OCI-LY7 (cell line): ENCODE measurements around the gene RBM33. TPM values are rescaled to one million over a fixed set of nuclear protein-coding genes. Genes with fewer than 3 reads are reported as not detected.

Source experiments
- BruUV-seq: library from RNA; stranded (reverse); fragments of 400-500 nt; replicated peaks from 2 replicates; lab custom pipeline; 2021; lab: Mats Ljungman, UMichigan
- CTCF ChIA-PET: fragments of 300-600 bp; sonication (Branson Sonifier 250); formaldehyde crosslinking; loops from one replicate; lab custom pipeline; 2022; ENCODE audit warnings: antibody characterized with exemption; ENCODE audit not compliant: unreplicated experiment; lab: Charles Lee
- POLR2A ChIA-PET: fragments of 300-600 bp; sonication (Branson Sonifier 250); formaldehyde crosslinking; loops from one replicate; lab custom pipeline; 2022; ENCODE audit warnings: antibody characterized with exemption; lab: Charles Lee
- DNase-seq: peaks from one replicate; pipeline ENCODE4 v3.0.0-alpha.2; 2015; ENCODE audit warnings: low spot score
- H2AFZ ChIP-seq: fragments of 200-600 bp; sonication (generic), shearing (Covaris generic); 2 replicates; pipeline ENCODE4 v1.6.1; 2014; ENCODE audit warnings: mild to moderate bottlenecking, antibody characterized with exemption, low read length, moderate library complexity
- H3K27ac ChIP-seq: fragments of 200-600 bp; sonication (generic); 2 replicates; pipeline ENCODE4 v1.5.1; 2014; ENCODE audit warnings: mixed run types, low read depth, mild to moderate bottlenecking, moderate library complexity, low read length, inconsistent platforms; ENCODE audit not compliant: poor library complexity, severe bottlenecking
- H3K36me3 ChIP-seq: fragments of 200-600 bp; sonication (generic); 2 replicates; pipeline ENCODE4 v1.6.1; 2014; ENCODE audit warnings: mild to moderate bottlenecking, antibody characterized with exemption, low read length, moderate library complexity, mixed read lengths; ENCODE audit not compliant: insufficient read depth
- H3K4me1 ChIP-seq: fragments of 200-600 bp; sonication (generic); 2 replicates; pipeline ENCODE4 v1.5.1; 2014; ENCODE audit warnings: mild to moderate bottlenecking, low read length; ENCODE audit not compliant: insufficient read depth, poor library complexity, severe bottlenecking
- H3K4me2 ChIP-seq: fragments of 200-600 bp; sonication (generic); 2 replicates; pipeline ENCODE4 v1.6.1; 2014; ENCODE audit warnings: mild to moderate bottlenecking, low read length
- H3K4me3 ChIP-seq: fragments of 200-600 bp; sonication (generic); 2 replicates; pipeline ENCODE4 v1.5.1; 2014; ENCODE audit warnings: mild to moderate bottlenecking, low read depth, low read length; ENCODE audit not compliant: poor library complexity, severe bottlenecking
- H3K79me2 ChIP-seq: fragments of 200-600 bp; sonication (generic); 2 replicates; pipeline ENCODE4 v1.6.1; 2016; ENCODE audit warnings: low read depth, mild to moderate bottlenecking, low read length, moderate library complexity, mixed read lengths; ENCODE audit not compliant: insufficient read depth
- H3K9me2 ChIP-seq: fragments of 200-600 bp; sonication (generic); 2 replicates; pipeline ENCODE4 v1.6.1; 2016; ENCODE audit warnings: mild to moderate bottlenecking, low read length, mixed read lengths; ENCODE audit not compliant: insufficient read depth
- H3K9me3 ChIP-seq: fragments of 200-600 bp; sonication (generic); 2 replicates; pipeline ENCODE4 v1.6.1; 2014; ENCODE audit warnings: mild to moderate bottlenecking, mixed run types, low read length, mixed read lengths
- H4K20me1 ChIP-seq: fragments of 200-600 bp; sonication (generic); 2 replicates; pipeline ENCODE4 v1.6.1; 2014; ENCODE audit warnings: mild to moderate bottlenecking, antibody characterized with exemption, low read length, moderate library complexity, mixed read lengths; ENCODE audit not compliant: insufficient read depth
- CTCF ChIP-seq: fragments of 200-600 bp; sonication (generic); conservative IDR thresholded peaks from 2 replicates; pipeline ENCODE4 v1.5.1; 2014; ENCODE audit warnings: mild to moderate bottlenecking, antibody characterized with exemption, low read length, moderate library complexity, mixed read lengths
- EZH2phosphoT487 ChIP-seq: fragments of 200-600 bp; sonication (generic); IDR thresholded peaks from 2 replicates; pipeline ENCODE4 v1.6.1; 2018; ENCODE audit warnings: low read depth, borderline replicate concordance, mild to moderate bottlenecking, mixed run types, antibody characterized with exemption, low read length, moderate library complexity, mixed read lengths
- intact Hi-C: fragments of 100-400 bp; cut with micrococcal nuclease; formaldehyde crosslinking; loops from one replicate; pipeline ENCODE4 v1.10.0; 2022; ENCODE audit not compliant: unreplicated experiment
- total RNA-seq, 2 experiments: library from RNA; depleted of rRNA in 1 of 2; stranded (reverse); fragments of >200 nt in 1 of 2; shearing (Covaris generic) in 1 of 2; gene quantifications; 2 replicates each; pipeline ENCODE4 v1.2.3, GENCODE V29; 2014 to 2022

Gene RBM33
- total RNA-seq, 2 experiments from 2014 or later: 67.6 to 127 TPM

GRCh38 chr7:155625557-155625956, 18.9 kb upstream of the RBM33 start:
- Histone ChIP-seq H3K79me2 (no peaks in the 10 kb centered on the region), H3K27ac (no peak overlapping the region), H3K4me1 (no peaks in the 10 kb centered on the region), H4K20me1 (no peaks in the 10 kb centered on the region), H3K4me2 (no peak overlapping the region), H3K36me3 (no peaks in the 10 kb centered on the region), H3K9me2 (no peaks in the 10 kb centered on the region), H3K9me3 (peaks cover 10% of the 10 kb centered on the region), H2AFZ (no peak overlapping the region), H3K4me3 (no peak overlapping the region)
- intact Hi-C loops: no loop called here
- no peak for TF ChIP-seq EZH2phosphoT487
- TF ChIP-seq CTCF: no peak
- BruUV-seq: no TSS peak
- ChIA-PET POLR2A (no interaction called here), CTCF (no interaction called here)
- no peak for DNase-seq

GRCh38 chr7:155629171-155629570, 15.3 kb upstream of the RBM33 start:
- no TSS peak for BruUV-seq
- peaks cover 10% of the 10 kb centered on the region for H3K9me3 ChIP-seq
- DNase-seq: no peak
- H4K20me1 ChIP-seq: no peaks in the 10 kb centered on the region
- CTCF ChIA-PET: no interaction called here
- POLR2A ChIA-PET: no interaction called here
- H3K9me2 ChIP-seq: no peaks in the 10 kb centered on the region
- no peaks in the 10 kb centered on the region for H3K79me2 ChIP-seq
- H2AFZ ChIP-seq: no peak overlapping the region
- no peaks in the 10 kb centered on the region for H3K36me3 ChIP-seq
- TF ChIP-seq CTCF (no peak), EZH2phosphoT487 (no peak)
- H3K4me1 ChIP-seq: no peaks in the 10 kb centered on the region
- H3K4me2 ChIP-seq: no peak overlapping the region
- H3K27ac ChIP-seq: no peak overlapping the region
- no peak overlapping the region for H3K4me3 ChIP-seq
- intact Hi-C loops: no loop called here

GRCh38 chr7:155631155-155631554, 13.3 kb upstream of the RBM33 start:
- H3K4me3 ChIP-seq: no peak overlapping the region
- no peaks in the 10 kb centered on the region for H4K20me1 ChIP-seq
- H3K4me1 ChIP-seq: no peaks in the 10 kb centered on the region
- no peaks in the 10 kb centered on the region for H3K79me2 ChIP-seq
- no peak overlapping the region for H3K27ac ChIP-seq
- CTCF ChIA-PET: interaction anchor here (0.6 kb wide), 1 partner anchor 13 kb away, joined by 5 read pairs; no protein-coding TSS in a partner anchor
- H2AFZ ChIP-seq: no peak overlapping the region
- POLR2A ChIA-PET: no interaction called here
- H3K36me3 ChIP-seq: no peaks in the 10 kb centered on the region
- no peak for DNase-seq
- H3K9me3 ChIP-seq: peaks cover 10% of the 10 kb centered on the region
- no TSS peak for BruUV-seq
- TF ChIP-seq EZH2phosphoT487 (no peak), CTCF (peak; percentile 26; the same call in 1 of the 2 replicates)
- intact Hi-C loops: no loop called here
- H3K4me2 ChIP-seq: no peak overlapping the region
- no peaks in the 10 kb centered on the region for H3K9me2 ChIP-seq
